GM19372 (cell line): ENCODE data around the gene COL5A3.
"Not testable (repeated sequence)": the region's sequence is repeated elsewhere in the genome, so short reads cannot be mapped to it uniquely, and the experiment has no call there.

Experiments
- ATAC-seq: cut with Tn5 transposase; IDR thresholded peaks from one replicate; pipeline ENCODE4 v1.9.1; 2021; ENCODE audit warnings: mild to moderate bottlenecking, low read depth, moderate library complexity; ENCODE audit not compliant: unreplicated experiment

COL5A3 gene

GRCh38 chr19:9941671-9942070, 68.6 kb downstream of the COL5A3 start:
- no peak for ATAC-seq

- no peak for ATAC-seq
These were observed 69.1 kb downstream of the COL5A3 start for GRCh38 chr19:9941231-9941630.

DNA sequence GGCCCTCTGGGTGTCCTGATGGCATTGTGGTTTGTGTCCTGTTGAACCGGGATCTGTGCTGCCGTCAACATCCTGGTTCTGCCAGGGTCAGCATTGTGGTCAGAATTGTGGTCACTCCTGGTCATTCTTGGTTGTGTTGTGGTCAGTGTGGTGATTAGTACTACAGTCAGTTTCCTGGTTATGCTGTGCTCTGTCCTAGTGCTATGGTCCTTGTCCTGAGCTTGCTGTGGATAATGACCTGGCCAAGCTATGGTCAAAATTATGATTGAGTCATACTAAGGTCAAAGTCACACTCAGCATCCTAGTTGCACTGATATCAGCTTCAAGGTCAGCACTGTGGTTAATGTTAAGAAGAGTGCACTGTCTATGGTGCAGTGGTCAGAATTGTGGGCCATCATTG, 69.5 kb downstream of the COL5A3 start:
- ATAC-seq: no peak

GRCh38 chr19:9939301-9939913, 70.9 kb downstream of the COL5A3 start:
- no peak for ATAC-seq

DNA sequence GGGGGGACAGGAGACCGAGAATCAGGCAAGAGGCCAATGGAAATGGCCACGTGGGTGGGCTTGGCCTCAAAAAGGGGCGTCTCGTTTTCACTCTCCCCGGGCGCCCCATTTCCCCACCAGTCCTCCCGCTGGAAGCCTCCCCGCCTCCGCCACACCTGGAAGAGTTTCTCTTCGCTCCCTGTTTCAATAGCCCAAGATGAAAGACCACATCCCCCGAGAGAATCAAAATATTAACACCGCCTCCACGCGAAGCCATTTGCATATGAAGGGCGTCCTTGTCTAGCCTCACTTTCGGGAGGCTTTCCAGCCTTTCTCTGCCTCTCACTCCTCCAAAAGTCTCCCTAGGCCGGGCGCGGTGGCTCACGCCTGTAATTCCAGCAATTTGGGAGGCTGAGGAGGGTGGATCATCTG, 73.3 kb downstream of the COL5A3 start:
- no peak for ATAC-seq

- ATAC-seq: no peak
These were observed 73.8 kb downstream of the COL5A3 start, which contains the start of gene OLFM2 for GRCh38 chr19:9936326-9937000. TSS of gene OLFM2 (minus strand) at chr19:9936515. CDS start at chr19:9936366, 149 bp downstream.

- no peak for ATAC-seq
These were observed 74.6 kb downstream of the COL5A3 start for GRCh38 chr19:9935506-9936325.

DNA sequence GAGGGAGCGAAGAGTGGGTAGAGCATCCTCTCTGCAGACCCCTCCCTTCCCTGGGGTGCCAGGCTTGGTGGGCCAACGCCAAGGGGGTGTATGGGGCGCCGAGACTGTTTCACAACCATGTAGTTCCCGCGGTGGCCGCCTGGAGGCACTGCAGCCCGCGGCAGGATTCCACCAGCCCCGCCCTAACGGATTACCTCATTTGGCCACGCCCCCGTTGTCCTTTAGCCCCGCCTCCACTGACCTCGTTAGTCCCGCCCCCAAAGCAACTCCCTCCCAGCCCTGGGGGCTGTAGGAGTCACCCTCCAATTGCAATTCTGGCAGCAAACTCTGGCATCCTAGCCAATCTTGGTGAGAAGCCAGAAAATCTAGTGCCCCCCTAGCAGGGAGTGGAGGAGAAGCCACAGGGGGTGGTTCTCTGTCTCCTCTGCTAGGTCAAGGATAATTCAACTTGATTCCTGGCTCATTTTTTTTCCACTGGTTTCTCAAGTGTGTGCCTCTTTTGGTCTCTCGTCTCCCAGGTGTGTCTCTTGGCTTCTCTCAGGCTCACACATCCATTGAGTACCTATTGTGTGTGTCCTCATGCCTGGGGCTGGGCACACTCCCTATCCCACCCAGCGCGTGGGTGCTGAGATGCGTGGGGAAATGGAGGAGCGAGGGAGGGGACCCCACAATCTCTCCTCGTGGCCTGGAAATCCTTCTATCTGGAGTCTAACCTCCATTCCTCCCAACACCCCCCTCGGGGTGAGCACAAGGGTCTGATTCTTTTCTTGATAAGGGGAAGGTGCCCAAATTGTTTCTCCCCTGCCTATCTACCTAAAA, 76.0 kb downstream of the COL5A3 start:
- ATAC-seq: no peak

- no peak for ATAC-seq
These were observed 77.5 kb downstream of the COL5A3 start for GRCh38 chr19:9932835-9933234.

GRCh38 chr19:9931629-9932028, 78.7 kb downstream of the COL5A3 start:
- ATAC-seq: no peak

DNA sequence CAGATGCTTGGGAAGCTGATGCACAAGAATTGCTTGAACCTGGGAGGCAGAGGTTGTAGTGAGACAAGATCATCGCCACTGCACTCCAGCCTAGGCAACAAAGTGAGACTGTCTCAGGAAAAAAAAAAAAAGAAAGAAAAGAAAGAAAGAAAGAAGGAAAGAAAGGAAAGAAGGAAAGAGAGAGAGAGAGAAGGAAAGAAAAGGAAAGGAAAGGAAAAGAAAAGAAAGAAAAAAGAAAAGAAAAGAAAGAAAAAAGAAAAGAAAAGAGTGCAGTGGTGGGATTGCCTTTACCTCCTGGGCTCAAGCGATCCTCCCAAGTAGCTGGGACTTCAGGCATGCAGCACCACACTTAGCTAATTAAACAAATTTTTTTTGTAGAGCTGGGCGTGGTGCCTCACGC, 86.9 kb downstream of the COL5A3 start:
- ATAC-seq: no peak

DNA sequence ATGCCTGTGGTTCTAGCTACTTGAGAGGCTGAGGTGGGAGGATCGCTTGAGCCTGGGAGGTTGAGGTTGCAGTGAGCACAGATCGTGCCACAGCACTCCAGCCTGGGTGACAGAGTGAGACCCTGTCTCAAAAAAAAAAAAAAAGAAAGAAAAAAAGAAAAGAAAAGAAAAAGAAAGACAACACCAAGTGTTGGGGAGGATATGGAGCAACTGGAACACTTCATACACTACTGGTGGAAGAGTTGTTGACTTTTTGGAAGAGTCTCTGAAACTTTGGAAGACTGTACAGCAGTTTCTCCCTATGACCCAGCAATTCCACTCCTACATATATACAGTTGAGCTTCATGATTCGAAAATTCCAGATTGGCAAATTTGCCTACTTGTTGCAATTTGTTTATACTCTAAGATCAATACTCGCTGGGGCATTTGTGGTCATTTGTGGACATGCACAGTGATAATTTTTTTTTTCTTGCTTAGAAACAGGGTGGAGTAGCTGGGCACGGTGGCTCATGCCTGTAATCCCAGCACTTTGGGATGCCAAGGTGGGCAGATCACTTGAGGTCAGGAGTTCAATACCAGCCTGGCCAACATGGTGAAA, 87.4 kb downstream of the COL5A3 start:
- not testable (repeated sequence) for ATAC-seq

GRCh38 chr19:9917321-9917720, 93.0 kb downstream of the COL5A3 start:
- ATAC-seq: no peak

GRCh38 chr19:9916719-9917118, 93.6 kb downstream of the COL5A3 start:
- no peak for ATAC-seq

DNA sequence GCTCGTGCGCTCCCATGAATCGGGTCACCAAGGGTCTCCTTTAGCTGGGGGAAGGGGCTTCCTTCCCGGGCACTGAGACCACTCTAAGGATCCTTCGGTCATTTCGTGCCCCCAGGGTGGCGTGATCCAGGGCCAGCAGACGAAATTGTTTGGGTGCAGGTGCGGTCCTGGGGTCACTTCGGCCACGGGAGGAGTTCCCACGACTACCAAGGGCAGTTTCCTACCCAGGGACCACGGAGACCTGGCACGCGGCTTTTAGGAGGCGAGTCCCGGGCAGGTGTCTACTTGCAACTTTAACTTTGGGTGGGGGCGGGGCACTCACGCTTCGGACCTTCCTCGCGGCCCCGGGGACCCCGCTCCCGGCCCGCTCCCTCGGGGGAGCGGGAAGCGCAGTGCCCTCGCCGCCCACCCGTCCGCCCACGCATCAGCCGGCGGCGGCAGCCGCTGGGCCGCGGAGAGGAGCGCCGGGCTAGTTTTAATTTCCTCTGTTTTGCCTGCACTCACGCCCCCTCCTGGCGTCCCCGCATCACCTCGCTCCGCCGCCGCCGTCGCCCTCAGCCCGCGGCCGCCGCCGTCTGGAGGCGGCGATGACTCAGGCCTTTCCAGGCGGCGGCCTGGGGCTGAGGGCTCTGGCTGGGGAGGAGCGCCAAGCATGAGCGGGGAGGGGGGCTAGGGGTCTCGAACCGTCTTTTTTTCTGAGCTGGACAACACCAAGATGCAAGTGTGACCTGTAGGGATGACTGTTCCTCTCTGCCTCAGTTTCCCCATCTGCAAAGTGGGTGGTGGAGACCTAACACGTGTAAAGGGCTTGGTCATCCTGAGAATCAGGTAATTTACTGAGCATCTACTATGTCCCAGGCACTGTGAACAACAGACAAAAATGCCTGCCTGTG, 95.7 kb downstream of the COL5A3 start:
- ATAC-seq: no peak

GRCh38 chr19:9914001-9914314, 96.3 kb downstream of the COL5A3 start:
- ATAC-seq: no peak

GRCh38 chr19:9913237-9914000, 96.9 kb downstream of the COL5A3 start:
- ATAC-seq: no peak

- ATAC-seq: no peak
These were observed 97.6 kb downstream of the COL5A3 start for GRCh38 chr19:9912551-9913236.
